Bronchial epithelial cell (primary cell): ENCODE measurements around the gene SHF. TPM values are rescaled to one million over a fixed set of nuclear protein-coding genes. Genes with fewer than 3 reads are reported as not detected.

Experiments
- DNase-seq: peaks from one replicate; pipeline ENCODE4 v3.0.0-alpha.2; 2010; ENCODE audit warnings: low read depth
- FAIRE-seq: peaks from 2 replicates; lab custom pipeline; 2011; peaks lifted over from hg19 to GRCh38; lab: Jason Lieb, UNC
- H3K27me3 ChIP-seq: 2 replicates; pipeline ENCODE4 v1.5.1; 2011; ENCODE audit warnings: low read length; ENCODE audit not compliant: control insufficient read depth, insufficient read depth
- H3K36me3 ChIP-seq: 2 replicates; pipeline ENCODE4 v1.5.1; 2011; ENCODE audit warnings: low read length; ENCODE audit not compliant: control insufficient read depth, insufficient read depth
- H3K4me3 ChIP-seq: 2 replicates; pipeline ENCODE4 v1.5.1; 2011; ENCODE audit warnings: mild to moderate bottlenecking, low read depth, low read length, control low read depth
- total RNA-seq: library from RNA; depleted of rRNA; stranded (reverse); fragments of >200 nt; gene quantifications from 2 replicates; pipeline ENCODE4 v1.2.1, GENCODE V29; 2014
- TF ChIP-seq, protein P1 (sequence below): IDR thresholded peaks from 2 replicates; pipeline ENCODE4 v1.5.1; 2011; ENCODE audit warnings: mild to moderate bottlenecking, moderate library complexity, low read length, control low read depth, inconsistent platforms; ENCODE audit not compliant: insufficient read depth, severe bottlenecking

Gene SHF
- total RNA-seq, 1 donor from 2014 or later = 0.79 TPM

GRCh38 chr15:45179221-45179985 is 8.4 kb downstream of the SHF start:
- Histone ChIP-seq H3K36me3 (no peaks in the 10 kb centered on the region), H3K27me3 (no peaks in the 10 kb centered on the region), H3K4me3 (no peak overlapping the region)
- FAIRE-seq (no peak), DNase-seq (peak; percentile 44)
- TF ChIP-seq, protein P1, sequence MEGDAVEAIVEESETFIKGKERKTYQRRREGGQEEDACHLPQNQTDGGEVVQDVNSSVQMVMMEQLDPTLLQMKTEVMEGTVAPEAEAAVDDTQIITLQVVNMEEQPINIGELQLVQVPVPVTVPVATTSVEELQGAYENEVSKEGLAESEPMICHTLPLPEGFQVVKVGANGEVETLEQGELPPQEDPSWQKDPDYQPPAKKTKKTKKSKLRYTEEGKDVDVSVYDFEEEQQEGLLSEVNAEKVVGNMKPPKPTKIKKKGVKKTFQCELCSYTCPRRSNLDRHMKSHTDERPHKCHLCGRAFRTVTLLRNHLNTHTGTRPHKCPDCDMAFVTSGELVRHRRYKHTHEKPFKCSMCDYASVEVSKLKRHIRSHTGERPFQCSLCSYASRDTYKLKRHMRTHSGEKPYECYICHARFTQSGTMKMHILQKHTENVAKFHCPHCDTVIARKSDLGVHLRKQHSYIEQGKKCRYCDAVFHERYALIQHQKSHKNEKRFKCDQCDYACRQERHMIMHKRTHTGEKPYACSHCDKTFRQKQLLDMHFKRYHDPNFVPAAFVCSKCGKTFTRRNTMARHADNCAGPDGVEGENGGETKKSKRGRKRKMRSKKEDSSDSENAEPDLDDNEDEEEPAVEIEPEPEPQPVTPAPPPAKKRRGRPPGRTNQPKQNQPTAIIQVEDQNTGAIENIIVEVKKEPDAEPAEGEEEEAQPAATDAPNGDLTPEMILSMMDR = peak; percentile 79

DNA sequence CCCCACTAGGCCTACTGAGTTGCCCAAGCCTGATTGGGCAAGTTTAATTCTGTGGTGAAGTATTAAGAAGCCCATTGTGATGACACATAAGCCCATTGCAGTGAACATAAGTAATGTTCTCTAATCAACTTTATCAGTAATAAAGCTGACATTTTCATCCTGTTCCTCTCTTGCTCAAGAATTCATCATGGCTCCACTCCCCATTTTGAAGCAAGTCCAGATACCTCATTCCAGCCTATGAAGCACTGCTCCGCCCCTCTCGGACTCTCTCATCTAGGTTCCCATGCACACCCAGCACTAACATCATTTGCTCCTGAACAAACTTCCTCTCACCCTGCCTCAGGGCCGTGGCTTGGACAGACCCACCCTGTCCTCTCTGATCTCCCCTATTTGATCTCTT is 10.5 kb downstream of the SHF start:
- H3K27me3 ChIP-seq = no peaks in the 10 kb centered on the region
- DNase-seq (no peak), FAIRE-seq (no peak)
- TF ChIP-seq, protein P1 = no peak
- H3K4me3 ChIP-seq = no peak overlapping the region
- H3K36me3 ChIP-seq = no peaks in the 10 kb centered on the region

GRCh38 chr15:45174577-45174976 is 13.2 kb downstream of the SHF start:
- FAIRE-seq (no peak), DNase-seq (no peak)
- no peaks in the 10 kb centered on the region for H3K36me3 ChIP-seq
- TF ChIP-seq, protein P1 = no peak
- no peaks in the 10 kb centered on the region for H3K27me3 ChIP-seq
- H3K4me3 ChIP-seq = no peak overlapping the region

- H3K4me3 ChIP-seq = no peak overlapping the region
- TF ChIP-seq, protein P1 = no peak
- FAIRE-seq = no peak
- no peaks in the 10 kb centered on the region for H3K36me3 ChIP-seq
- no peaks in the 10 kb centered on the region for H3K27me3 ChIP-seq
- DNase-seq = no peak
Observed at GRCh38 chr15:45174069-45174468, 13.7 kb downstream of the SHF start.

- no peaks in the 10 kb centered on the region for H3K36me3 ChIP-seq
- H3K27me3 ChIP-seq = no peaks in the 10 kb centered on the region
- TF ChIP-seq, protein P1 = no peak
- no peak overlapping the region for H3K4me3 ChIP-seq
- FAIRE-seq = no peak
- no peak for DNase-seq
Observed at GRCh38 chr15:45171912-45172311, 15.9 kb downstream of the SHF start.
